GM19397 (cell line): ENCODE measurements around the gene C12orf76.
"Not testable (repeated sequence)": the region's sequence is repeated elsewhere in the genome, so short reads cannot be mapped to it uniquely, and the experiment has no call there.

Source experiments
- ATAC-seq: cut with Tn5 transposase; IDR thresholded peaks from one replicate; pipeline ENCODE4 v1.9.1; 2021; ENCODE audit warnings: mild to moderate bottlenecking, moderate library complexity; ENCODE audit not compliant: unreplicated experiment

Gene C12orf76

GRCh38 chr12:110065540-110065939, 17.2 kb upstream of the C12orf76 start:
- ATAC-seq: no peak

GRCh38 chr12:110062241-110062640, 13.9 kb upstream of the C12orf76 start:
- no peak for ATAC-seq

DNA sequence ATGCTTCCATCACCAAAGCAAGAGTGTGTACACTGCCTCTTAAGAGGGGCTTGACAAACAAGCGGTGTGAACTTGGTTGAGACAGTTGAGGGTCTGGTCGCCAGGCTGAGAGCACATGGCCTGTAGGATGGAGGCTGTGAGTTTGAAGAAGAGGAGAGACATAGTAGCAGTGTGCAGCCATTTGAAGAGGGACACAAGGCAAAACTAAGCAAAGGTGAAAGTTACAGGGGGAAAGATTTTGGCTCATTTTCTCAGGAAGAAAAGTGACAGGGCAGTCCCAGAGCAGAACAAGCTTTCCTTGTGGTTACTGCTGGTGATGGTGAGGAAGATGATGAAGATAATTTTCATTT, 11.3 kb upstream of the C12orf76 start:
- ATAC-seq: no peak

- no peak for ATAC-seq
Observed at GRCh38 chr12:110058875-110059615, 10.7 kb upstream of the C12orf76 start.

- not testable (repeated sequence) for ATAC-seq
Observed at GRCh38 chr12:110056643-110057042, 8.3 kb upstream of the C12orf76 start.

GRCh38 chr12:110055375-110056352, 7.3 kb upstream of the C12orf76 start:
- ATAC-seq: not testable (repeated sequence)

DNA sequence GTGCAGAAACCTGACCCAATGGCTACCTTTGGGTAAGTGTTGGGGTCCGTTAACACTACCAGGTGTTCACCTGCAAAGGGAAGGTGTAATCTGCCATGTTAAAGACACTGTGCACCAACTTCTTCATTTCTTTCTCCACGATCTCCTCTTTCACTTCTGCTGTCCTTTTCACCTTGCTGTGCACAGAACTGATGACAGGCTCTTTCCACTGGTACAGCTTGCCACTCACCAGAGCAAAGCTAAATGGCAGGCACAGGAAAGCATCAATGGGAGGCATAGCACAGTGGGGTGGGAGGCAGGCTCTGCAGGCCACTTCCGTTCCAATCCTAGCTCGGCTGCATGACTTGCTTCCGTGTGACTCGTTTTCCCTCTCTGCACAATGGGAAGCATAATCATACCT, 2.6 kb upstream of the C12orf76 start:
- no peak for ATAC-seq

GRCh38 chr12:110049666-110050065, 1.3 kb upstream of the C12orf76 start:
- not testable (repeated sequence) for ATAC-seq

DNA sequence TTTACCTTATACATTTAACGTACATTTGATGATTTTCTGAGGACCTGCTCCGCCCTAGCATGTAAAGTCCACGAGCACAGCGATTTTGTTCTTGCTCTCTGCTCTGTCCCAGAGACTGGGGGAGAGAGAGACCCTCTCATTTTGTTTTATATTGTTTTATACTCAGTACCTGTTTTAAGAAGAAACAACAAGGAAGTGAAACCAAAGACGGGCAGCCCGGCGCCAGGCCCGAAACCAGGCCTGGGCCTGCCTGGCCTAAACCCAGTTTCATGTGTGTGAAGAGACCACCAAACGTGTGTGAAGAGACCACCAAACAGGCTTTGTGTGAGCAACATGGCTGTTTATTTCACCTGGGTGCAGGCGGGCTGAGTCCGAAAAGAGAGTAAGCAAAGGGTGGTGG, 712 bp upstream of the C12orf76 start:
- ATAC-seq: not testable (repeated sequence)

DNA sequence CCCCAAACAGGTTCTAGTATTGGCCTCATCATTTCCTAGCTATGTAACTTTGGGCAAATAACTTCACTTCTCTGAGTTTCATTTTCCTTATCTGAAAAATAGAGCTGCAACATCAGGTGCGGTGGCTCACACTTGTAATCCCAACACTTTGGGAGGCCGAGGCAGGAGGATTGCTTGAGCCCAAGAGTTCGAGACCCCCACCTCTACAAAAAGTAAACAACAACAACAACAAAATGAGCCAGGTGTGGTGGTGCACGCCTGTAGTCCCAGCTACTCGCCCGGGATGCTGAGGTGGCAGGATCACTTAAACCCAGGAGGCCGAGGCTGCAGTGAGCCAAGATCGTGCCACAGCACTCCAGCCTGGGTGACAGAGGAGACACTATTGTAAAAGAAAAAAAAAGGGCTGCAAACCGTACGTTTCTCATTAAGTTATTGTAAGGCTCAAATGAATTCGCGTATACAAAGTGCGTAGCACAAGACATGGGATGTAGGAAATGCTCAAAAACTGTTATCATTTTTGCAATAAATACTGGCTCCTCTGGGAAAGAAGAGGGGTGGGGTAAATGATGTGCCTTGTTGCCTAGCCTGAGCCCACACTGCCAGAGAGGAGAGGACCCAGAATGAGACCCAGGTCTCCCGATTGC, 903 bp downstream of the C12orf76 start:
- ATAC-seq: no peak

DNA sequence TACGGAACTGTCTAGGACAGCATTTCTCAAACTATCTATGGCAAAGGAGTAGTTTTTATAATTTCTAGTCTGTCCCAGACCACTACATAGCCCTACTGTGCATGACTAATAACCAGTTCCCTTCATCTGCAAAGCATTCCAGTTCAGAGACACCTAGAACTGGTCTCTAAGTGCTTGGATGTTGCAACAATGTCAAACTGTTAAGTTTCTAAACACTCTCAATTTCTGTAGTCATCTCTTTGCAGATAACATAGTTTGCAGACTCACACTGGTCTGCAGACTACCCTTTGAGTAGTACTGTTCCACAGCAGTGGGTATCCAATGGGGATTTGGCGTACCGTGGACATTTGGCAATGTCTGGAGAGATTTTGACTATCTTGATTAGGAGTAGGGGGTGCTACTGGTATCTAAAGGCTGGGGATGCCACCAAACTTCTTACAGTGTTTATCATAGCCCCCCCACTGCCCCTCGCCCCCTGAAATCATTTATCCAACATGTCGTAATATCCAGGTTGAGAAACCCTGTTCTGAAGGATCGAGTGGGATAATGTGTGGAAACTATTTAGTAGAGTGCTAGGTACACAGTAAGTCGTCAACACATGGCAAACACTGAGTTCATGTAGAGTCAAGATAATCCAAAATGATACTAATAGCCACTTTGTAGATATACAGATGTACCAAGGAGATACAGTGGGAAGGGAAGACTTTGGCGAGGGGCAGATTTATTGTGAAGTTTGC, 1.7 kb downstream of the C12orf76 start:
- no peak for ATAC-seq

DNA sequence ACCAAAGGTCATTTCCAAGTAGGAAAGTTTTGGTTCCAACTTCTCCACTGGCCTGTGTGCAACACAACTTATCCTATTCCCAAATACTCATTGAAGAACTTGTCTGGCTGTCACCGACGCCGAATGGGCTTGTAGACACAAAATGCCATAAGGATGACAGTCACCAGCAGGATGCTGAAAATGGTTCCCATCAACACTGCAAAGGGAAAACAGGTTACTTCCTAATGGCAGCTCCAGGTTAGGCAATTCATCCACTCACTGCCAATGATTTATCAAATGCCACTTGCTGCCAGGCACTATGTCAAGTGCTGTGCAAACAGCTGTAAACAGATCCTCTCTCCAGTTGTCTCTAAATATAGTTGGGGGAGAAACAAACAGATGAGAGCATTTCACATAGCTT, 6.1 kb downstream of the C12orf76 start:
- ATAC-seq: no peak

DNA sequence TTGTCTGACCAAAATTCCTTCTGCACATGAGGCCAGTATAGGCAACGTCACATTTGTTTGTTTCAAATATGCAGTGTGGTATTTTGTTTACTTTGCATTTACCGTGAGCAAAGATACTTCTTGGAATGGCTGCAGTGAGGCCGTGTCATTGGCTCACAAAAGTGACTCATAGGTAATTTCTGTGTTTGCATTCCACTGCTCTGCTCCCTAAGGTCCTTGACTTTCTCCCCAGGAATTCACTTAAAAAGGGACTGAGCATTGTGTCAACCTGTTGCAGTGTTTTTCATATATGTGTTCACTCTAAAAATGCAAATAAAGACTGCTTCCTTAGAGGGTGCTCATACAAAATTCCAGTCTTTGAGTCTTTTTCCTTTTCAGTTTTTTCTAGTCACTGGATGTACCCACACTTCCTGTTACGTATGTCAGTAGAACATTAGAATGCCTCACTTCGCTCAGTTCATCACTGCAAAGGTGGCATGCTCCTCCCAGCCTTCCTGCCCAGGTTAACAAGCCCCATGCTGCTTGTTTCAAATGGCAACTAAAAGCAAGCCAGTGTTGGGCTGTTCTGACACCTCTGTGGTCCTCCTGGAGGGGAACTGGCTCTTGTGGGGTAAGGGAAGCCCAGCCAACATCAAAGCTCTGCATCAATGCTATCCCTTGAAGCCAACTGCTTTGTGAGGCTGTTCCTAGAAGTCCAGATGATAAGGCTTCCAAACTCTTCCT, 9.1 kb downstream of the C12orf76 start:
- ATAC-seq: no peak

DNA sequence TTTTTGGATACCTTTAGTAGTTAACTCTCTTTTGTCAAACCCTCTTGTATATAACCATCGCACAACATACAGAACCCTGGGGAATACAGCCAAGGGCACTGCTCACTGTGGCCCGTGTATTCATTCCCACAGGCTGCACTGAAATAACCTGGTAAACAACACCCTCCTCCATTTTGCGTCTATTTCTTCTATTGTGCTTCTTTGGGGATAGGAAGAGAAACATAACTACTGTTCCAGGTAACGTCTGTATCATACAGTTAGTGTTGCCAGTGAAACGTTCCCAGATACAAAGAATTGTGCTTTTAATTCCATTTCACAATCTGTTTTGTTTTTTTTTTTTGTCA, 9.6 kb downstream of the C12orf76 start:
- ATAC-seq: no peak

DNA sequence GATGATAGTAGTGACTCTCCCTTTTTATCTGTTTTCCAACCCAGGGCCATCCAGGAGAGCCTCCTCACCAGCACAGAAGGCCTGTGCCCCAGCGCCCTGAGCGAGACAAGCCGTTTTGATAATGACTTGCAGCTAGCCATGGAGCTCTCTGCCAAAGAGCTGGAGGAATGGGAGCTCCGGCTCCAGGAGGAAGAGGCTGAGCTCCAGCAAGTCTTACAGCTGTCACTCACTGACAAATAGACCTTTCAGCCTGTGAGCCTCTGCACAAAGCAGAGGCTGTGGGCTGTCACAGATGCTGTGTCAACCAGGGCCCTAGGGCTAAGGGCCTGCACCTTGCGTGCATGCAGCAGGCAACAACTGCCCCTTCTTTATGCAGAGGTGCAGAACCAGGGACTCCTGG, 11.0 kb downstream of the C12orf76 start:
- ATAC-seq: no peak

DNA sequence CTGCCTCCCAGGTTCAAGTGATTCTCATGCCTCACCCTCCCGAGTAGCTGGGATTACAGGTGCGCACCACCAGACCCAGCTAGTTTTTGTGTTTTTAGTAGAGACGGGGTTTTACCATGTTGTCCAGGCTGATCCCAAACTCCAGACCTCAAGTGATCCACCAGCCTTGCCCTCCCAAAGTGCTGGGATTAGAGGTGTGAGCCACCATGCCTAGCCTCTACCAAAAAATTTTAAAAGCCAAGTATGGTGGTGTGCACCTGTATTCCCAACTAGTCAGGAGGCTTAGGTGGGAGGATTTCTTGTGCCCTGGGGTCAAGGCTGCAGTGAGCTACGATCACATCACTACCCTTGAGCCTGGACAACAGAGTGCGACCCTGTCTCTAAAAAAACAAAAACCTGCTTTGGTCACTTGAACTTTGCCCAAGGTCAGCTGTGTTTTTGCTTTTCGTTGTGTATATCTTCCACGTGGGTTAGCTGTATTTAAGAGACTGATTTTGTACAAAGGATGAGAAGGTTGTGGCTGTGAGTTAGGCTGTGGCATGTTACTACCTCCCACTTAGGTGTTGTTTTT, 12.7 kb downstream of the C12orf76 start:
- ATAC-seq: no peak

DNA sequence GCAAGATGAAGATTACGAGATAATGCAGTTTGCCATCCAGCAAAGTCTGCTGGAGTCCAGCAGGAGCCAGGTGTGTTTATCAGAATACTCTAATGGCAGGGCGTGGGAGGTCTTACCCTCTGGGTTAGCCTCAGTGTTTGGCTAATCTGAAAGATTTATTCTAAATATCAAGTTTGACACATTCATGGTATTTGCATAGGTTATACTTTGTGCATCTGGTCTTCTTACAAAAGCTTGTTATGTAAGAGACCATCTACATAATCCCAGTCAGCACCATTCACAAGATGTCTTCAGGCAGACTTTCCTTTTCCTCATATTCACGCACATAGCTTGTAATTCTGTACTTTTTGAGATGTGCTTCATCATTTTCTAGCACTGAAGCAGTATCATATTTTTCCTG, 14.4 kb downstream of the C12orf76 start:
- ATAC-seq: no peak

- ATAC-seq: no peak
Observed at GRCh38 chr12:110029290-110029815, 19.0 kb downstream of the C12orf76 start.

DNA sequence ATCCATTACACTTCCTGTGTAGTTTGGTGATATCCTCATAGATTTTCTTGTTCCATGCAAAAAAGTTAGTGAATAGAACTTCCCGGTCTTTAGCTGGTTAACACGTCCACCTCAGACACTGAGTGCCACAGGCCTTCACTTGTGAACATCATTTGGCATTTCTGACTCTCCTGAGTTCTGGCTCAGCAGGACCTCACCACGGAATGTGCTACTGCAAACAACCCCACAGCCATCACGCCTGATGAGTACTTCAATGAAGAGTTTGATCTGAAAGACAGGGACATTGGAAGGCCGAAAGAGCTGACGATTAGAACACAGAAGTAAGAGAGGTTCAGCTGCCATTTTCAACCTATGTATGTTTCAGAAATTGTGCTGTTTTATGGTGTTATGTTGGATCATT, 20.0 kb downstream of the C12orf76 start:
- no peak for ATAC-seq

DNA sequence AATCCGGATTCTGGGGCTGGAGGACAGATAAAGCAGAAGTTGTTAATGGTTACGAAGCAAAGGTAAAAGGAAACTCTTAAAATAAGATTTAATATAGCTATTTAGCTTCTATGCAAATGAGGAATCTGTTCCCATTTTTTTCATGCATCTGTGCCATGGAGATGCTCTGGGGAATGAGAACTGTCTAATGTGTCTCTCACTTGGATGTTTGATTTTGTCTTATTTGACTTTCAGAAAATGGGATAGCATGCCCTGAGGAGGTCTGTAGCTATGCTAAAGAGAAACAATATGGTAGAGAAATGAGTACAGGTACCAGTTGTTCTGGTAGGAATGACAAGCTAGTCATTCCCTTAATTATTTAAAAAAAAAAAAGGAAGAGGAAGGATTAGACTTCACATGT, 24.3 kb downstream of the C12orf76 start:
- ATAC-seq: no peak
